Left lobe of liver (tissue), 2 donors: Measurements from ENCODE around the gene CHRM4. TPM values are rescaled to one million over a fixed set of nuclear protein-coding genes. Genes with fewer than 3 reads are reported as not detected.

Experiments
- ATAC-seq: fragments of 200-7000 bp; cut with Tn5 transposase; one replicate; pipeline ENCODE4 v1.9.1; 2020; ENCODE audit warnings: mild to moderate bottlenecking, moderate library complexity
- DNase-seq: peaks from one replicate; pipeline ENCODE4 v3.0.0-alpha.2; 2020; ENCODE audit warnings: low spot score
- total RNA-seq: library from RNA; stranded (reverse); gene quantifications from one replicate; pipeline ENCODE4 v1.2.1, GENCODE V29; 2021
- donor health status: DM: no; HTN: no; CAD: no; lungs with moderate emphysema.
- donor health status: DM: no; HTN: yes; CAD: no.

CHRM4 gene
- total RNA-seq, 1 donor from 2014 or later = not detected

DNA sequence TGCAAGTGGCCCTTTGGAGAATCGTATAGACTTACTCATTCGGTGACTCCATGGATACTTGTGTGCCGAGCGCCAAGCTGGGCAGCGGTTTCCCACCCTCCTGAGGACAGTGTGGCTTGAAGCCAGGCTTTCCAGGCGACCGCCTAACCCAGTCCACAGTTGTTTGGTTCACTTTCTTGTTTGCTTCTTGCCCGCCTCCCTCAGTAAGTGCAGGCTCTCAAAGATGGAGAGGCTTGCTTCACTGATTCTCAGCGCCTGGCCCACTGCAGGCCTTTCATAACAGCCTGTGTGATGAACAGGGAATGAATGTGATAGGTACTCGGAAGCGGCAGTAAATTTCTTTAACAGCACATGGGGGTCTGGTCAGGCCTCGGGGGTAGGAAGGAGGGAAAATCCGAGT, 21.3 kb downstream of the CHRM4 start:
- no peak for ATAC-seq
- no peak for DNase-seq

DNA sequence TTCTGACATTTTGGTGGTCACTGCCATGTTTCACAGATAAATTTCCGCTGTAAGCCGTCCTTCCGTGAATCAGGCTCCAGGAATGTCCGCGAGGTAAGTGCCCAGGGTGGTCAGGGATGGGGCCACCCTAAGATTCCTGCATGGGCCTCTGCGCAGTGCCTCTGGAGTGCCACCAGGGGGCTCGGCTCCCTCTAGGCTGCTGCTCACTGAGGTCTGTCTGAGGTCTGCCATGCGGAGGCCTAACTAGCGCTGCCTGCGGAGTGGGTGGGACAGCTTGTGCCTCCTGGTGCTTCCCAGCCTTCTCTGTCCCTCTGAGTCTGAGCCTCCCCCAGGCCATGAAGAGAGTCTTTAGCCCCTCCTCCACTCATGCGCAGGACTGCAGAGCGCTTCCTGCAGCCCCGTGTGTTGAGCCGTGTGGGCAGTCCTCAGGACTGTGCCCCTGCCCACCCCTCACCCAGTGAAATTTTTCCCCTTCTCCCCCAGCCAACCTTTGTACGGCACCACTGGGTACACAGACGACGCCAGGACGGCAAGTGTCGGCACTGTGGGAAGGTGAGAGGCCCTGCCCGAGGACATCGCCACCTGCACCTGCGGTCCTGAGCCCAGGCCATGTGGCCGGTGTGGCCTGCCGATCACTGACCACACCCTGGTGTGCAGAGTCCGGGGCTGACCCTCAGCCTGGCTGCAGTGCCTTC, 22.0 kb downstream of the CHRM4 start:
- peak; percentile 66 for ATAC-seq
- DNase-seq = no peak

DNA sequence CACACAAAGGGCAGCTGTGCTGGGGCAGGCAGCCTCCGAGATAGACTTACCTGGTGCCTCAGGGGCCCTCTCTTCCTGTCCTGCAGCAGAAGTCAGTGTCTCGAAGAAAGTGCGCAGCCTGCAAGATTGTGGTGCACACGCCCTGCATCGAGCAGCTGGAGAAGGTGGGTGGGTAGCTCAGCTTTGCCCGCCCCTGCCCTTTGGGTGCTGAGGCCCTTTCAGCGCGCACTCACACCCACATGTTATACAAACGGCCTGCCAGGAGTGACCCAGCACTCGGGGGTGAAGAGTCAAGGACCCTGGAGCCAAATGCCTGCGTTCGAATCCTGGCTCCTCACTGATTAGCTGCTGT, 23.7 kb downstream of the CHRM4 start:
- ATAC-seq (no peak), DNase-seq (no peak)

DNA sequence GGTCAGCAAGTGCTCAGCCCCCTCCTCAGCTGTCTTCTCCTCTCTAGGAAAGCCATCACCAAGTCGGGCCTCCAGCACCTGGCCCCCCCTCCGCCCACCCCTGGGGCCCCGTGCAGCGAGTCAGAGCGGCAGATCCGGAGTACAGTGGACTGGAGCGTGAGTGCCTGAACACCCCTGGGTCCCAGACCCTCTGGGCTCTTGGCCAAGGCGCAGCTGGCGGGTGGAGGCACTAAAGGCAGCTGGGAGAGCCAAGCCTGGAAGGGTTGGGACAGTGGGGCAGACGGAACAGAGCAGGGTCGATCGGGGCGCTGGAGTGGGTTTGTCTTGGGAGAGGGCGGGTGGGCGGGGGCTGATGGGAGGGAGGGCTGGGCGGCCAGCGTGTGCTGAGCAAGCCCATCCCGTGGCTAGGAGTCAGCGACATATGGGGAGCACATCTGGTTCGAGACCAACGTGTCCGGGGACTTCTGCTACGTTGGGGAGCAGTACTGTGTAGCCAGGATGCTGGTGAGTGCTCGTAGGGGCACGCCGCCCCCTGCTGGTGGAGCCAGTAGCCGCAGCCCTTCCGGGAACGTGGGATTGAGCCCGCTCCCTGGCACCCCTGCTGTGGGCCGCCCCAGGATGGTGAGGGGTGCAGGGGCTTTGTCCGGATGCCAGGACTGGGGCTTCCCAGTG, 24.2 kb downstream of the CHRM4 start:
- DNase-seq = no peak
- ATAC-seq = peak; percentile 74

DNA sequence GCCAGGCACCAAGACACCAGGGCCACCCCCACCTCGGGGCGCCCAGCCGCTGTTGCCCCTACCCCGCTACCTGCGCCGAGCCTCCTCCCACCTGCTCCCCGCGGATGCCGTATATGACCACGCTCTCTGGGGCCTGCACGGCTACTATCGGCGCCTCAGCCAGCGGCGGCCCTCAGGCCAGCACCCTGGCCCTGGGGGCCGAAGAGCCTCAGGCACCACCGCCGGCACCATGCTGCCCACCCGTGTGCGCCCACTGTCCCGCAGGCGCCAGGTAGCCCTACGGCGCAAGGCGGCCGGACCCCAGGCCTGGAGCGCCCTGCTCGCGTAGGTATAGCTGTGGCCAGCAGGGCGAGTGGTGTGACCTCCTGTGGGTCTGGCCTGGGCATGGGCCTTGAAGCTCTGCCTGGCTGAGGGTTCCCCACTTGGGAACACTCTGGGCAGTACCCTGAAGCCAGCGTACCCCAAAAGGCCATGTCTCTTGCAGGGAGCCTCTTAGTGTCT, 24.9 kb downstream of the CHRM4 start:
- no peak for ATAC-seq
- no peak for DNase-seq

DNA sequence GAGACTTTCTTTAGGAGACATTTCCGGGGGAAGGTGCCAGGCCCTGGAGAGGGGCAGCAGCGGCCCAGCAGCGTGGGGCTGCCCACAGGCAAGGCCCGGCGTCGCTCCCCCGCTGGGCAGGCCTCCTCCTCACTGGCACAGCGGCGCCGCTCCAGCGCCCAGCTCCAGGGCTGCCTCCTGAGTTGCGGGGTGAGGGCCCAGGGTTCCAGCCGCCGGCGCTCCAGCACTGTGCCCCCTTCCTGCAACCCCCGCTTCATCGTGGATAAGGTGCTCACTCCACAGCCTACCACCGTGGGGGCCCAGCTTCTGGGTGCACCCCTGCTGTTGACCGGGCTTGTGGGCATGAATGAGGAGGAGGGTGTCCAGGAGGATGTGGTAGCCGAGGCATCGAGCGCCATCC, 25.3 kb downstream of the CHRM4 start:
- no peak for ATAC-seq
- DNase-seq = no peak

DNA sequence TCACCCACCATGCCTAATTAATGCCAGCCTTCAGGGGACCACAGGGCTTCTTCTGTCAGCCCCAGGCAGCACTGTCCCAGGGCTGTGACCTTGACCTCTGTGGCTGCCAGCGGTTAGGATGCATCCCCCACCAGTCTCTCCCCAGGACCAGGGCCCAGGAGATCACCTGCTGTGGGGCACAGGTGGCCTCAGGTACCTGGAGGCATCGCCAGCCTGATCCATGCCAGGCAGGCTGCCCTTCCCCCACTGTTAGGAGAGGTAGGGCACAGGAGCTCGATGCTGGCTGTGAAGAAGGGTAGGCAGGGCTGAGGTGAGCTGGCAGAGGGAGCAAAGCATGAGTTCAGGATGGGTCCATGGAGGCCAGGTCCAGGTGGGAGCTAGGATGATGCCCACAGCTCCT, 26.8 kb downstream of the CHRM4 start:
- DNase-seq (no peak), ATAC-seq (no peak)

DNA sequence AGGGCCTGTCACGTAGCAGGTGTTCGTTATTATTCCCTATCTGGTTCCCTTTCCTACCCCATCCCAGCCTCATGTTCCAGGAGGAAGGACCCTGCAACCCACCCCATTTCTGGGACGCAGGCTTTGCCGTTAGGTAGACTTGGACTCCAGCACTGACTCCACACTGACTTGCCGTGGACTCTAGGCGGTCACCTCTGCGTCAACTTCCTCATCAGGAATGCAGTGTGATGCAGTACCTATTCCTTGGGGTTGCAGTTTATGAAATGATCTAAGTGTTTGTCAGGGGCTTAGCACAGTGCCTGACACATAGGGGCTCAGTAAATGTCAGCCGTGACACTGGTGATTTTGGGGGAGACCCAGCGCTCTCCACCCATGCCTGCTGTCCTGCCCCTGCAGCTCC, 27.5 kb downstream of the CHRM4 start:
- ATAC-seq (no peak), DNase-seq (no peak)

DNA sequence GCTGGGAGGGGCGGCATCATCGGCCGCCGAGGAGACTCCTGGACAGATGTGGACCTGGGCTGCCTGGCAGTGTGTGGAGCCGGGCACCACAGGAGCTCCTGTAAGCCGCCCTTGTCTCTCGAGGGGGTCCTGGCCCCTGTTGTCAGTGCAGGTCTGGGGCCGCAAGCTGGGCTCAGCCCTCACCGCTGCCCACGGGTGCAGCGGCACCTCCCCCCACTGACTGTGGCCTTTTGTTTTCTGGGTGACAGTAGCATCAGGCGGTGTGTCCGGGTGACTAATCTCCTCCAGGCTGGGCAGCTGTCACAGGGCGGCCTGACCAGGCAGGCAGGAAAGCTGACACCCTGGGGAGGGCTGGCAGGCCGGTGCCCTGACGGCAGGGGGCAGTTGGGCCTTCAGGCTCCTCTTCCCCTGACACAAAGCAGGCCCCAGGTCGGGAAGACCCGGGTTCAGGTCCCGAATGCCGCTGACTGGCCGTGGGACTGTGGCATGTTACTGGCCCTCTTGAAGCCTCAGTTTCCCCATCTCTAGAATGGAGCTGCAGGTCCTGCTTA, 28.0 kb downstream of the CHRM4 start:
- DNase-seq (no peak), ATAC-seq (peak; percentile 3)

DNA sequence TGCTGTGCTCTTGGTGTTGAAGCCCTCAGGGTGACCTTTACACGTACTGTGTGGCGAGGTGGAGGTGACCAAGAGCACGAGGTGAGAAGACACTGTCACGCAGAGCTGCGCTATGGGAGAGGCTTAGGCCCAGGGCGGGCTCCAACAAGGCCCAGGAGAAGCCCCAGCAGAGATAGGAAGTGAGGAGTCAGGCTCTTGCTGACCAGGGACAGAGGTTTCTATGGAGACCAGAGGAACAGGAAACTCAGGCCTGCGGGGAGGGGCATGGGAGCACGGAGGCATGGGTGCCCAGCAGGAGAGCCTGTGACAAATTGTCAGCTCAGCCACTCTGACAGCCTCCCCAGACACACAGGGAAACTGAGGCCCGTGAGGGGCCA, 28.6 kb downstream of the CHRM4 start:
- ATAC-seq (peak; percentile 67), DNase-seq (no peak)

DNA sequence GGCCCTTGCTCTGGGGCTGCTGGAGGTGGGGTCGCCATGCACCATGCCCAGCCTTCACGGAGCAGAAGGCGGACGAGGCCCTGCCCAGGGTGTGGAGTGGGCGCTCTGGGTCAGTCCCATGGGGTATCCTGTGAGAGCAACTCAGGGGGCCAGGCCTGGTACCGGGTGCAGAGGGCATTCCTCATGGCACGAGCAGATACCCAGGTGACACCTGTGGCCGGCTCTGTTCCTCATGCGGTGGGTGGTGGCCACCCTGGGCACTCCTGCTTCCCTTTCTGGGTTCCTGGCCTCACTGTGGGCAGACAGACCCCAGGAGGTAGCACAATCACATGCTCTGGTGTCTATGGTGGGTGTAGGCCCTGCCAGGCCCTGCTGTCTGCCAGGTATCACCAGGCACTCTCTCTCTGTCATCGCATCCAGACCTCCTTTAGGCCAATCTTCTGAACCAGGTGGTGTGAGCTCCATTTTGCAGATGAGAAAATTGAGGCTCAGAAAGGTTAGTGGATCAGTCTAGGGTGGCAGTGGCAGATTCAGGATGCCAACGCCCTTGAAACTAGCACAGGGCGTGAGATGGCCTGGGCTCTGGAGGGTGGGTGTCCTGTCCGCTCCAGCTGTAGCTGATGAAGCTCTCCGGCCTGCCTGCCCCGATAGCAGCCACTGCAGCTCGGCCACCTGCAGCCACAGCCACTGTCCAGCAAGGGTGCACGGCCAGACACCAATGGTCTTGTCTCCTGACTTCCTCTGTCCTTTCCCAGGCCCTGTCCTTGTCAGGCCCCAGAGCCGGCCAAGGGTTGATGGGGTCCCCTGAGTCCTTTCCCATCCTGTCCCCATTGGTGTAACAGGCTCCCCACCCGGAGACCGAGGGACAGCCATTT, 29.2 kb downstream of the CHRM4 start:
- ATAC-seq (no peak), DNase-seq (no peak)

DNA sequence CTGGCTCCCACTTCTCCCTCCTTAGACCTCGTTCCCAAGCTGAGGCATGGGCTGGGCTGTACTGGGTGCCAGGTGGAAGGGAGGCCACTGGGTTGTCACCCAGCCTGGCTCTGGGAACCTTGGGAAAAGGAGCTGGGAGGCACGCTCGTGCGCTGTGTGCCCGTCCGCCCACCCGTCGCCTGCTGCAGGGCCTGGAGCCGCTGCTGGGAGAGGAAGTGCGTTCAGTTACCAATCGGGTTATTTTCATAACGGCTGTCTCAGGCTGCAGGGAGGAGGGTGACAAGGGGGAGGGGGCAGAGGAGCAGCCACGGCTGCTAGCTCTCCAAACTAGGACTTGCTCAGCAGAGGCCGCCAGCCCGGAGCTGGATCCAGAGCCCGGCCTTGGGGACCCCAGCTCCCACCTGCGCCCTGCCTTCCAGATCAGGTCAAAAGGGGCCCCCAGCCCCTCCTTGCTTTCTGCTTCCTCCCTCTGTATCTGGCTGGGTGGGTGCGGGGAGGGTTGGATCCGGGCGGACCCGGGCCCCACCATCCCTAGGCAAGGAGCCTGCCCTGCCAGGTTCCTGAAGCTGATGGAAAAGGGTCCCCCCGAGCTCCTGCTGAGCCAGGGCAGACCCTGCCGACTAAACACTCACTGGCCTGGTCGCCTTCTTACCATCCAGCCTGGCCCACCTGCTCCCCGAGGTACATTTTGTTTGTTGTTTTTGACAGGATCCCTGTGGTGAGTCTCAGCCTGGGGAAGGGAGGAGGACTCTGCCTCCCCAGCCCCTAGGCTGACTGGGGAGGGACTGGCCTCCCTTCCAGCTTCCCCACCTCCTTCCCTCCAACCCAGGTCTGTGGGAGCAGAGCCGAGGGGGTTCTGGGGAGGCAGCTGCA, 30.1 kb downstream of the CHRM4 start:
- DNase-seq (no peak), ATAC-seq (peak; percentile 57)

DNA sequence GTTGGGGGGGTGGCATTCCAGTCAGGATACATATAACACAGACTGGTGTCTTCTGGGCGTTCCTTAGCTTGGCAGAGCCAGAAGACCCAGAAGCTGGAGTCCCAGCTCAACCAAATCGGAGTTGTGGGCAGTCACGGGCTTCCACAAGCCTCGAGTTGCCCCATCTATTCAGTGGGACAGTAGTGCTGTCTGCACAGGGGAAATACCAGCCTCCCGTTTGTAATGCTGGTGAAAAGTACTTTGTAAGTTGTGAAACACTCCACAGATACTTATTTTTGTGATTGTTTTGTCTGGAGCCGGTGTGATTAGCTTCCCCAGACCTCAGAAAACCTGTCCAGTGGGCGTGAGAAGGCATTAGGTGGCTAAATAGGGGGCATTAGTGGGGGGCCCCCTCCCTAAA, 30.7 kb downstream of the CHRM4 start:
- no peak for ATAC-seq
- no peak for DNase-seq

DNA sequence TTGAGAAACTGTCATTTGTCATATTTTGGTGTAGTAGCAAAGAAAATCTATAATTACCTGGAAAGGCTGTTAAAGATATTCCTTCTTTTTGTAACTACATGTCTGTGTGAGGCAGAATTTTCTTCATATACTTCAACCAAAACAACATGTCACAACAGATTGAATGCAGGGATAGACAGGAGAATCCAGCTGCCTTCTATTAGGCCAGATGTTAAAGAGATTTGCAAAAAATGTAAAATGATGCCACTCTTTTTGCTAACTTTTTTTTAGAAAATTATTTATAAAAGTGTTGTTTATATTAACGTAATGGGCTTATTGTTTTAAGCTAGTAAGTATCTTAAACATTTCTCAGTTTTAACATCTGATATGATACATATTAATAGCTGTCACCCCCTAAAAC, 31.6 kb downstream of the CHRM4 start:
- no peak for ATAC-seq

DNA sequence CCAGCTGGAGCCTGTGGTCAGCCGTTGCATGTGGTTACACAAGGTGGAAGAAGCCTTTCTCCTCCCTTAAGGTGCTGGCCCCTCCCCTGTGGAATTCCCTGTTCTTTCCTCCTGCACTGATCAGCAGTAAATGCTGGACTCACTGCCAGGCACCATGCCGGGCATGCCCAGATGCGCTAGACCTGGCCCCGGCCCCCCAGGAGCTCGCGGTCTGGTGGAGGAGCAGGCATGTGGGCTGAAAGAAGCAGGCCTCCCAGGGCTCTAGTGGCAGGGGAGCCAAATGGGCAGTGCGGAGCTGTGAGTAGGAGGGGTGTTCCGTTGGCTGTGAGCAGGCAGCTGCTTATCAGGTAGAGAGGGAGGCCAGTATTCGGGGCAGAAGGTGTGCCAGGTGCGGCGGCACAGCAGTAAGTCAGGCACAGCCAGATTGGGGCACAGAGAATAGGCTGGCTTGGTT, 34.1 kb downstream of the CHRM4 start:
- DNase-seq = no peak
- ATAC-seq = no peak

More for the DNA sequence above, 31.6 kb downstream of the CHRM4 start:
- DNase-seq = no peak

DNA sequence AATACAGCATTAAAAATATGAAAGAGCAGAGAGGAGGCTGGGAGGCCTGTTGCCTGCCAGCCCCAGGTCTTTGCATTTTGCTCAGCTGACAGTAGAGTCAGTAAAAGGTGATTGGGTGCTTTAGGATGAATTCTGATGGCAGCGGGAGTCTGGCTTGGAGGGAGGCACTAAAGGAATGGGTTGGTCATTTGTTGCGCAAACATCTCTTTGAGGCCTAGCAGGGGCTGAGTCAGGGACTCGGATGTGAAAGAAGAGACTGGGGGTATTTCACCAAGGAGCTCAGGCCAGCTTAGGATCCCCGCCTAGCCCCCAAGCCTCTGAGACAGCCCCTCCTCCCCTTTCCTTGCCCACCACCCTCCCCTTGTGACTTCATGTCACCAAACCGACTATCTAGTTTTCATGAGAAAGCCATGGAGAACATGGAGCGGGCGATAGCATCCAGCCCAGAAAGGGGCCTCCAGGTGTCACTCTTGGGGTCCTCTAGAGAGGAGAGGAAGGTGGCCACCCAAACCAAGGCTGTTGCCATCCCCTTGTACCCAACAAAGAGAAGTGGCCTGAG, 34.6 kb downstream of the CHRM4 start:
- ATAC-seq = no peak
- no peak for DNase-seq

DNA sequence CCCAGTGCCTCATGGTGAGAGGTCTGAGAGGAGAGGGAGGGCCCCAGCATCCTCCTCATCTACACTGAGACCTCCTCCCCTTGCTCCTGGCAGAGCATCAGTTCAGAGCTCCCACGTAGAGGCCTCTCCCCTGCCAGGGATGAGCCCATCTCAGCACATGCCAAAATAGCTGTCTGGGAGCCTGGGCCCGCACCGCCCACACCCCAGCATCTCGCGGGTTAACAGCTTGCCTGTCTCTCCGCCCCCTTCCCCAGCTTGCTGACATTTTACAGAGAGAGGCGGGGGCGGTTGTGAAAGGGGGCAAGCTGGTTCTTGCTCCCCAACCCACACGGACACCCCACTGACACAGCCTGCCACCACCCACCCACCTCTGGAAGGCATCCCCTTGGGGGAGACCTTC, 37.9 kb downstream of the CHRM4 start:
- DNase-seq (no peak), ATAC-seq (no peak)

DNA sequence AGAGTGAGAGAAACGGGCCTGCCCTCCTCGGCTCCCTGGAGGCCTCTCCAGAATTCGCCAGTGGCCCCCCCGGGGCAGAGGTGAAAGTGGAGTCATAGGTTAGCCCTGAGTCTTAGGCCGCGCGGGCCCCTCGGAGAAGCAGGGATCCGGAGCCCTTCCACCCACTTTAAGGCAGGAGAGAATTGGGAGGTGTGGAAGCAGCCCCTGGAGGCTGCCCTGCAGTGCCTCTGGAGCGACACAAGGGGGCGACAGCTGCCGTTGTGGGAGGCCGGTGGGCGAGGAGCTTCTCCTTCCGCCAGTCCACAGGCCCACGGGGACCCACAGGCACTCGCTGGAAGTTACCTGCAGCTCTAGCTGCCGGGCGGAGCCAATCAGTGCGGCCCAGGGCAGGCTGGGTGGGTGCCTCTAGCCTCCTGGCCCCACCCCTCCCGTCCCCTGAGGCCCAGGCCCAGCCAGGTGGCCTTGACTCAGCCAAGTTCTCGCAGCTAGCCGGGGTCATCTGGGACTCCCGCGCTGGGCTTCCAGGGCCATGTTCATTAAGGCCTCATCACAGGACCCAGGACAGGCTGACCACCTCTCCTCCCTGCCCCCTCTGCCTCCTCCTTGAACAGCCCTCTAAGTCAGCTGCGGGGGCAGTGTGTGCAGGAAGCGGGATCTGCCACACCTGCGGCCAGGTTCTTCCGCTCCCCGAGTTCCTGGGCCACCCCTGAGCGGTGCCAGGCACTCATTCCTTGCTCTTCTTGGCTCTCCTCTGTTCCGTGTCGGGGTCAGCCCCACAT, 39.3 kb downstream of the CHRM4 start:
- DNase-seq (no peak), ATAC-seq (no peak)

DNA sequence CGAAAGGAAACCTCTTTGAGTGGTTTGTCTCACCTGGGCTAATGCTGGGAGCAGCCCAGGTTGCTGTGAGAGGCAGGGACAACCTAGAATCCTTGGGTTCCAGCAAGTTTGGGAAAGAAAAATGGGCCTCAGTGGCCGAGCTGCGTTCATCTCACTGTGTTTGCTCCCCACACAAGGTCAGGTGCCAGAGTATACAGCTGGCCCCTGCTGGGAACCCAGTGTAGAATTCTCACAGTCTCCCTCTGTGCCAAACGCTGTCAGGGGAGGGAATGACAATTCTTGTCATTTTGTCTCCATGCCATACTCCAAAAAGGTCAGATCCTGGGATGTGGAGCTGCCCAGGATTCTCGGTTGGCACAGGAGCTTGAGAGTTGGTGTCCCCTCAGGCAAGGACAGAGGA, 40.0 kb downstream of the CHRM4 start:
- no peak for DNase-seq
- ATAC-seq = no peak
